ENCODE measurements around the gene KRTAP10-10.

- TF ChIP-seq CTCF (IDR thresholded peaks at IDR 0.05) = no peak
- no peak for TF ChIP-seq POLR2A (IDR thresholded peaks at IDR 0.05)
Observed at GRCh38 chr21:44684483-44684882, 47.3 kb downstream of the KRTAP10-10 start.
